ENCODE measurements around the gene RNF31.
"Not testable (repeated sequence)": the region's sequence is repeated elsewhere in the genome, so short reads cannot be mapped to it uniquely, and the experiment has no call there.

Gene RNF31

GRCh38 chr14:24184104-24184970 is 37.0 kb downstream of the RNF31 start:
- FAIRE-seq = no peak

GRCh38 chr14:24185026-24185425 is 37.7 kb downstream of the RNF31 start:
- no peak for FAIRE-seq

- no peak for FAIRE-seq
Measured at GRCh38 chr14:24185741-24186140, 38.4 kb downstream of the RNF31 start.

- FAIRE-seq = no peak
Measured at GRCh38 chr14:24186831-24187538, 39.7 kb downstream of the RNF31 start.

- FAIRE-seq = no peak
Measured at GRCh38 chr14:24187539-24187915, 40.2 kb downstream of the RNF31 start.

- no peak for FAIRE-seq
Measured at GRCh38 chr14:24188251-24189058, 41.2 kb downstream of the RNF31 start, which contains the start of gene IPO4. TSS of gene IPO4 (minus strand) at chr14:24188816. CDS start at chr14:24188787, 29 bp downstream.

GRCh38 chr14:24189059-24189375 is 41.7 kb downstream of the RNF31 start:
- no peak for FAIRE-seq

GRCh38 chr14:24189460-24189859 is 42.2 kb downstream of the RNF31 start:
- FAIRE-seq = no peak

GRCh38 chr14:24190416-24190815 is 43.1 kb downstream of the RNF31 start:
- FAIRE-seq = no peak

- no peak for FAIRE-seq
Measured at GRCh38 chr14:24192933-24193332, 45.6 kb downstream of the RNF31 start.

GRCh38 chr14:24194186-24194872 is 47.0 kb downstream of the RNF31 start:
- FAIRE-seq = no peak

GRCh38 chr14:24194873-24195185 is 47.5 kb downstream of the RNF31 start:
- no peak for FAIRE-seq

- FAIRE-seq = no peak
Measured at GRCh38 chr14:24195186-24196070, 48.1 kb downstream of the RNF31 start, which contains the start of gene TM9SF1. TSS of gene TM9SF1 (minus strand) at chr14:24195441. CDS start at chr14:24195019, 422 bp downstream.

GRCh38 chr14:24196071-24197055 is 49.1 kb downstream of the RNF31 start:
- no peak for FAIRE-seq

- FAIRE-seq = no peak
Measured at GRCh38 chr14:24197056-24197450, 49.8 kb downstream of the RNF31 start.

GRCh38 chr14:24198814-24199524 is 51.7 kb downstream of the RNF31 start:
- no peak for FAIRE-seq

GRCh38 chr14:24202538-24202937 is 55.2 kb downstream of the RNF31 start:
- not testable (repeated sequence) for FAIRE-seq

- not testable (repeated sequence) for FAIRE-seq
Measured at GRCh38 chr14:24203249-24203886, 56.1 kb downstream of the RNF31 start.
